Measurements from ENCODE around the gene TDP1.

GRCh38 chr14:89918721-89919120 is 37.0 kb upstream of the TDP1 start:
- no peak for TF ChIP-seq CTCF (IDR thresholded peaks at IDR 0.05; ENCODE audit: insufficient read depth, low read length)
- no peak for TF ChIP-seq POLR2AphosphoS5 (IDR thresholded peaks at IDR 0.05; ENCODE audit: low read depth)
- TF ChIP-seq GABPA (IDR thresholded peaks at IDR 0.05; ENCODE audit: low read depth): no peak
- no peak for TF ChIP-seq REST (IDR thresholded peaks at IDR 0.05; ENCODE audit: insufficient replicate concordance, low read depth)

Measured in HL-60 (cell line).